Right lobe of liver (tissue), 6 donors: ENCODE results near the gene ATP11B. TPM values are rescaled to one million over a fixed set of nuclear protein-coding genes. Genes with fewer than 3 reads are reported as not detected.
A peak's percentile ranks its signal among the peaks of the same experiment; 100 is the strongest.

ENCODE experiments used
- ATAC-seq, 4 donors: fragments of 200-7000 bp; cut with Tn5 transposase; one replicate each; pipeline ENCODE4 v1.9.1; 2020; ENCODE audit warnings: mild to moderate bottlenecking in 4 of 4, moderate library complexity in 4 of 4
- DNase-seq, 3 donors: peaks; one replicate each; pipeline ENCODE4 v3.0.0-alpha.2; 2020
- H3K27ac ChIP-seq, 3 donors: fragments of 200-600 bp; one replicate each; pipeline ENCODE4 v1.8.0; 2022
- H3K27me3 ChIP-seq, 2 donors: fragments of 200-600 bp; one replicate each; pipeline ENCODE4 v1.8.0; 2022
- H3K36me3 ChIP-seq, 4 donors: fragments of 200-600 bp; sonication (generic) in 1 of 4; one replicate each; pipeline versions ENCODE4 v1.5.1 to v1.8.0; 2017 to 2022; ENCODE audit warnings: control low read depth in 1 of 4
- H3K4me1 ChIP-seq, 4 donors: fragments of 200-600 bp; sonication (generic) in 1 of 4; one replicate each; pipeline versions ENCODE4 v1.5.1 to v1.8.0; 2017 to 2022; ENCODE audit warnings: control low read depth in 1 of 4
- H3K4me3 ChIP-seq, 3 donors: fragments of 200-600 bp; one replicate each; pipeline ENCODE4 v1.8.0; 2022
- H3K9me3 ChIP-seq, 4 donors: fragments of 200-600 bp; sonication (generic) in 1 of 4; one replicate each; pipeline versions ENCODE4 v1.5.1 to v1.8.0; 2017 to 2022; ENCODE audit warnings: control low read depth in 1 of 4
- CTCF ChIP-seq, 4 donors: fragments of 200-600 bp in 3 of 4; fragments of 450-650 bp in 1 of 4; IDR thresholded peaks; one replicate each; pipeline versions ENCODE4 v1.5.1 to v1.8.0; 2016 to 2022; ENCODE audit warnings: antibody characterized with exemption in 4 of 4, mild to moderate bottlenecking in 2 of 4
- POLR2A ChIP-seq: fragments of 450-650 bp; IDR thresholded peaks from one replicate; pipeline ENCODE4 v1.6.1; 2017; ENCODE audit warnings: antibody characterized with exemption, mild to moderate bottlenecking
- WGBS: methylation state at CpG from one replicate; pipeline ENCODE4 v1.1.6; 2018; ENCODE audit warnings: low coverage, low lambda C conversion rate; ENCODE audit not compliant: insufficient coverage; ENCODE audit errors: missing lambda C conversion rate; 5-methylcytosine and 5-hydroxymethylcytosine counted together
- intact Hi-C, 2 donors: fragments of 100-400 bp; cut with DNase I; formaldehyde crosslinking; loops; one replicate each; pipeline versions ENCODE4 v1.11.2 to v1.14.1; 2022
- total RNA-seq, 6 experiments: library from RNA; depleted of rRNA in 2 of 6; stranded (reverse); fragments of >200 nt in 2 of 6; fragmentation: NEBNext Ultra II Directional in 3 of 6; extraction: Animal tissue kit (Norgen Biotek cat#: 25700) in 3 of 6; gene quantifications; one replicate each; pipeline versions ENCODE4 v1.1.0 to v1.2.4, GENCODE V29; 2016 to 2023
- donor health status: DM: no; HTN: yes; CAD: no.
- donor health status: DM: no; HTN: no; CAD: no.
- donor health status: DM: no; HTN: no; CAD: no.
- donor health status: DM: no; HTN: yes; CAD: no.
- donor health status: DM: no; HTN: yes; CAD: no.

The ATP11B gene
- total RNA-seq, 6 experiments from 2014 or later, result 25.1 to 36.3 (median 27.8) TPM

- Histone ChIP-seq H3K4me1 (no peaks in the 10 kb centered on the region), H3K9me3 (peaks cover 0 to 2% (median 0%) of the 10 kb centered on the region in 4 donors), H3K27me3 (no peaks in the 10 kb centered on the region), H3K27ac (no peak overlapping the region), H3K36me3 (peaks cover 0 to 1% (median 0%) of the 10 kb centered on the region in 4 donors), H3K4me3 (no peak overlapping the region)
- WGBS, result 86% methylated on average over 4 of the region's 4 CpGs
- intact Hi-C loops, result no loop called here
- DNase-seq (no peak), ATAC-seq (no peak)
- no peak for TF ChIP-seq POLR2A
- no peak for TF ChIP-seq CTCF (IDR thresholded peaks at IDR 0.05)
Observed at GRCh38 chr3:182940266-182940808, 147.0 kb downstream of the ATP11B start.

GRCh38 chr3:182941719-182942118 lies 148.4 kb downstream of the ATP11B start:
- DNase-seq (no peak), ATAC-seq (no peak)
- TF ChIP-seq CTCF (IDR thresholded peaks at IDR 0.05) (no peak), POLR2A (no peak)
- H3K4me3 ChIP-seq, result no peak overlapping the region
- H3K36me3 ChIP-seq, result peaks cover 0 to 10% (median under 1%) of the 10 kb centered on the region in 4 donors
- 89% methylated on average over 3 of the region's 3 CpGs for WGBS
- H3K9me3 ChIP-seq, result peaks cover 0 to 2% (median 0%) of the 10 kb centered on the region in 4 donors
- H3K27ac ChIP-seq, result no peak overlapping the region
- no peaks in the 10 kb centered on the region for H3K27me3 ChIP-seq
- H3K4me1 ChIP-seq, result no peaks in the 10 kb centered on the region
- intact Hi-C loops, result no loop called here

- Histone ChIP-seq H3K36me3 (peaks cover 0 to 13% (median under 1%) of the 10 kb centered on the region in 4 donors), H3K4me1 (peaks cover 0 to 10% (median 0%) of the 10 kb centered on the region in 4 donors), H3K27me3 (no peaks in the 10 kb centered on the region), H3K9me3 (peaks cover 0 to 2% (median 0%) of the 10 kb centered on the region in 4 donors), H3K4me3 (no peak overlapping the region), H3K27ac (no peak overlapping the region)
- intact Hi-C loops, result no loop called here
- peak; percentile 92 to 96 (median 96) for ATAC-seq
- no peak for DNase-seq
- TF ChIP-seq POLR2A, result no peak
- peak; percentile 16 to 35 (median 29) for TF ChIP-seq CTCF (IDR thresholded peaks at IDR 0.05)
Observed at GRCh38 chr3:182947888-182948287, 154.6 kb downstream of the ATP11B start.

- peaks cover 0 to 10% (median 0%) of the 10 kb centered on the region in 4 donors for H3K4me1 ChIP-seq
- 66% methylated on average over 5 of the region's 5 CpGs for WGBS
- intact Hi-C loops, result no loop called here
- peak in 3 of 4 donors; percentile 13 to 42 (median 33) for ATAC-seq
- H3K36me3 ChIP-seq, result peaks cover 0 to 13% (median under 1%) of the 10 kb centered on the region in 4 donors
- H3K4me3 ChIP-seq, result no peak overlapping the region
- H3K27ac ChIP-seq, result no peak overlapping the region
- H3K27me3 ChIP-seq, result no peaks in the 10 kb centered on the region
- DNase-seq, result no peak
- H3K9me3 ChIP-seq, result peaks cover 0 to 2% (median 0%) of the 10 kb centered on the region in 4 donors
- TF ChIP-seq POLR2A (no peak), CTCF (IDR thresholded peaks at IDR 0.05) (no peak)
Observed at GRCh38 chr3:182948305-182948704, 155.0 kb downstream of the ATP11B start.
